Measurements from ENCODE around the gene TMEM208.

The TMEM208 gene

DNA sequence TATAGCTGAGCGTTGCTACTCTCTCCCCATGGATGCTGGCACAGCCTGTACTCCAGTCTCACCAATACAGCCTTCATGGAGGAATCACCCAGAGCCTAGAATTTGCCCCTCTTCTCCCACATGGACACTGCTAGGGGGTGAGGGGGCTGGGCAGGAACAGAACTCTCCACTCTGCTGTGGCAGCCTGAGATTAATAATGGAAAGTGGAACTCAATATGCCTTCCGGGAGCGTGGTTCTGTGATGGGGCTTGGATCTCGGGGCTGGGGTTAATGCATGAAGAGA lies 23.1 kb downstream of the TMEM208 start:
- DNase-seq (ENCODE audit: low spot score), result no peak

DNA sequence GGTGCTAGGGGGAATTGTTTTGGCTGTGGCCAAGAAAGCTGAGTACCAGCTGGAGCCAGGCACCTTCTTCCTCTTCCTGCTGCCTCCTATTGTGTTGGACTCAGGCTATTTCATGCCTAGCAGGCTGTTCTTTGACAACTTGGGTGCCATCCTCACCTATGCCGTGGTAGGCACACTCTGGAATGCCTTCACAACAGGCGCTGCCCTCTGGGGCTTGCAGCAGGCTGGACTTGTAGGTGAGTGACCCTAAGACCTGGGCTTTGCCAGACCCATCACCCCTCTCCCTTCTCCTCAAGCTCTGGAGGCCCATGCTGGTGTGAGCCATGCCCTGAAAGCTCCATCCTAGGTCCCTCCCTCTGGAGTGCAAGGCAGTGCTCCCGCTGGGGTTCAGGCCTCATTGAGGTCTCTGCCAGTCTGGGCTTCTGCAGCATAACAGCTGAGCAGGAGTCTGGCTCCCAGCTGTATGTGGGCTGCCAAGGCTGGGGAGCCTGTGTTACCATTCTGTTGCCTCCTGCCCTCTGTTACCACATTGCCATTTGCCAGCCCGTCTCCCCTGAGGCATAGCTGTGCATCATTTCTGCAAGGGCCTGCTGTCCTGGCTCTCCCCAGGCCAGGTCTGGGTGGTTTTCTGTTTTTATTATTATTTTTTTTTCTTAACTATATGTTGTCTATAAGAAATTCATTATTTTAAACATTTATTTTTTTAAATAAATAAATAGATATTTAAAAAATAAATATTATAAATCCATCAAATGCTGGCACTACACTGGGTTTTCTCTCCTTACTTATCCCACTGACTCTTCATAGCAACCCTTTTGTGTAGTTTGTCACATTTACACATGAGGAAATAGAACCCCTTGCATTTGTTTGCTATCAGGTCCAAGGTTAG lies 25.9 kb downstream of the TMEM208 start:
- no peak for DNase-seq (ENCODE audit: low spot score)

DNA sequence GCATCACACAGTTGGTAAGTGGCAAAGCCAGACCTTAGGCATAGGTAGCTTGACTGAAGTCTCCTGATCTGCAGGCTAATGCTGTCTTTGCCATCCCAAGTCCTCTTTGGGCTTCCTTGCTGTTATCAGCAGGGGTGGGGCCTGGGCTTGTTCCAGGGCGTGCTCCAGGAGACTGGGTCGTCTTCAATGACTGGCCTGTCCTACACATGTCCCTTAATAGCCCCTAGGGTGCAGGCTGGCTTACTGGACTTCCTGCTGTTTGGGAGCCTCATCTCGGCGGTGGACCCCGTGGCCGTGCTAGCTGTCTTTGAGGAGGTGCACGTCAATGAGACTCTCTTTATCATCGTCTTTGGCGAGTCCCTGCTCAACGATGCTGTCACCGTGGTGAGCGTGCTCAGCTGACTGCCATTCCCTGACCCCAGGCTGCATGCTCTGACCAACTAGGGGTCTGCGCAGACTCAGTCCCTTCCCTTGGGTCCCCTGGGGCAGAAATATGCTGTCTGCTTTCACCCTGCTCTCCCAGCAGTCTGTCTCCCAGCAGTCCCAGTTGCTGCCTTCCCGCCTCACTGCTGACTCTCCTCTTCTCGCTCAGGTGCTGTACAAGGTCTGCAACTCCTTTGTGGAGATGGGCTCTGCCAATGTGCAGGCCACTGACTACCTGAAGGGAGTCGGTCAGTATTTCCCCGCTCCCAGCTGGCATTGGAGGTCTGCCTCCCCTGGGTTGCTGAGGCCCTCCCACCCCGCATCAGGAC lies 28.0 kb downstream of the TMEM208 start:
- no peak for DNase-seq (ENCODE audit: low spot score)

DNA sequence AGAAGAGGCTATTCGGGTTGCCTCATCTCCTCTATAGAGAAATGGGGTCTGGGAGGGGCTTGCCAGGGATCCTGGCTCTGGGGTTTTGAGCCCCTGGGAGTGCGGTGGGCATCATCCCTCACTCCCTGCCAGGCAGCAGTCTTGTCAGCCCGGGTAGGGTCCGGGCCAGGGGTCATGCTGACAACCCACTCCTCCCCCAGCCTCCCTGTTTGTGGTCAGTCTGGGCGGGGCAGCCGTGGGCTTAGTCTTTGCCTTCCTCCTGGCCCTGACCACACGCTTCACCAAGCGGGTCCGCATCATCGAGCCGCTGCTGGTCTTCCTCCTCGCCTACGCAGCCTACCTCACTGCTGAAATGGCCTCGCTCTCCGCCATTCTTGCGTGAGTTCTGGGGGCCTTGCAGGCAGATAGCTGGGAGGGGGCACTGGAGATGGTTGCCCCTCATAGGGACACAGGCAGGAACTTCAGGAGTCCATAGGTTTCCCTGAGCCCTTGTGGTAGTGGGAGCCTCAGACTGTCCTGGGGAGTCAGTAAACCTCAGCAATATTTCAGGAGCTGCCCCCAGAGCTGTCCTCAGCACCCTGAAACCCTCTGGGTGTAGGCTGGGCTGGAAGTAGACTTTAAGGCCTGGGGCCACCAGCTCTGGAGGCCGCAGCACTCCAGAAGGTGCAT lies 28.8 kb downstream of the TMEM208 start:
- DNase-seq (ENCODE audit: low spot score), result no peak

DNA sequence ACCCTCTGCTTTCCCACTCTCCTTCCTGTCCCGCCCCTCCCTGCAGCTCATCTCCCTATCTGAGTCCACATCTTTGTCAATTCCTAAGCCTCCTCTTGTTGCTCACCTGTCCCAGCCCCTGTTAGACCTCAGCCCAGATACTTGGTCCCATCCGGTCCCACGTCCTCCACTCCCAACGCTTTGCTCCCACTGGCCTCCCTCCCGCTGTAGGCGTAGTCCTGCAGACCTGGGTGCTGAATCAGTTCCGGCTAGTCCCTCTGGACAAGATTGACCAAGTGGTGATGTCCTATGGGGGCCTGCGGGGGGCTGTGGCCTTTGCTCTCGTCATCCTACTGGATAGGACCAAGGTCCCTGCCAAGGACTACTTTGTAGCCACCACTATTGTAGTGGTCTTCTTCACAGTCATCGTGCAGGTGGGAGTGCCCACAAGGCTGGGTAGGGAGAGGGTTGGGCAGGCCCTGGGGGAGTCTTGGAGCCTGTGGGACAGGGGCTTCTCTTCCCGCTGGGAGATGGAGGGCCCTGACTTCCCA lies 29.8 kb downstream of the TMEM208 start:
- no peak for DNase-seq (ENCODE audit: low spot score)

DNA sequence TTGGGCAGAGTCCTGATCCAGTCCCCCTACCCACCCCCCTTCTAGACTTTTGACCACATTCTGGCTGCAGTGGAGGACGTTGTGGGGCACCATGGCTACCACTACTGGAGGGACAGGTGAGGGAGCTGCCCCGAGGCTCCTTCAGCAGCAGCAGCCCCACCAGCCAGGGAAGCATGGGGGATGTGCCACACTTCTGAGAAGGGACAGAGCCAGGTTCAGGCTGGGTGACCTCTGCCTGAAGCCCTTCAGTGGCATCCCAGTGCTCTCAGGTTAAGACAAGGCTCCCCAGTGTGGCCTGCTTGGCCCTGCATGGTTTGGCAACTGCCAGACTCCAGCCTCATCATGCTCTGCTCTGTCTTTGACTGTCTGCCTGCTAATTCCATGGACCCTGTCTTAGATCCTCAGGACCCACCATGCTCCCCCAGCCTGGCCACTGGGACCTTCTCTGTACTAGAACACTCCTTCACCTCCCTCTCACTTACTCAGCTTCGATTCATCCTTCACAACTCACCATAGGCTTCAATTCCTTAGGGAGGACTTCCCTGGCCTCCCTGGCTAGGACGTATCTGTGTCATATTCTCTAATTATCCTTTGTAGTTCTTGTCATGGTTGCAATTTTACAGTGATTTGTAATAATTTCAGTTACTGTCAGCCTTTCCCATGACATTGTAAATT lies 30.7 kb downstream of the TMEM208 start:
- DNase-seq (ENCODE audit: low spot score), result no peak

DNA sequence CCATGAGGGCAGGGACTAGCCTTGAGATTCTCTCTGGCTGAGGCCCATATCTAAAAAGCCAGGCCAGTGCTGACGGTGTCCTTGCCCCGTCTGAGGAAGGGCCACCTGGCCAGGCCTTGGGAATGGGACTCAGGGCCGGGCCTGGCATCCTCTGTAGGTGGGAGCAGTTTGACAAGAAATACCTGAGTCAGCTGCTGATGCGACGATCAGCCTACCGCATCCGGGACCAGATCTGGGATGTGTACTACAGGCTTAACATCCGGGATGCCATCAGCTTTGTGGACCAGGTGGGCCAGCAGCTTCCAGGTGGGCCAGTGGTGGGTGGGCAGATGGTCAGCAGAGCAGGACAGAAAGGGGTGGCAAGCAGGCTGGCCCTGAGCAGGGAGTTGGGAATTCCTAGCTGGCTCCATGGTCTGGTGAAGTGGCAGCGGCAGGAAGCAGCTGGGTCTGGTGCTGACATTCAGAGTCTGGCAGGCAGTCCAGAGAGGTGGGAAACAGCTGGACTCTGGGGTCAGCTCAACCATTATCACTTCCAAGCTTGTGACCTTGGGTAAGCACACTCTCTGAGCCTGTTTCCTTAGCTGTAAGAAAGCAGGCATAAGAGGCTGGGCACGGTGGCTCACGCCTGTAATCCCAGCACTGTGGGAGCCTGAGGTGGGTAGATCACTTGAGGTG lies 31.4 kb downstream of the TMEM208 start:
- no peak for DNase-seq (ENCODE audit: low spot score)

DNA sequence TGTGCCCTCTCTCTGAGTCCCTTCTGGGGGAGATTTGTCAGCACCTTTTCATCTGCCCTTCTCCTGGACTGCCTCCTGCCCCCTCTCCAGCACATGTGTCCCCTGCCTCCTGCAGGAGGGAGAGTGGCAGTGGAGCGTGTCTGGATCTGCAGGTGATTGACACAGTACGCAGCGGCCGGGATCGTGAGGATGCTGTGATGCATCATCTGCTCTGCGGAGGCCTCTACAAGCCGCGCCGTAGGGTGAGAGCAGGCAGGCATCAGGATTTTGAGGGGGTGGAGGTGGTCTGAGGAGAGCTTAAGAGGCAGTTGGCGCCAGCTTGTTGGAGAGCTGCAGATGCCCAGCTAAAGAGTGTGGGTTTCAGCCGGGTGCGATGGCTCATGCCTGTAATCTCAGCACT lies 32.8 kb downstream of the TMEM208 start:
- no peak for DNase-seq (ENCODE audit: low spot score)

DNA sequence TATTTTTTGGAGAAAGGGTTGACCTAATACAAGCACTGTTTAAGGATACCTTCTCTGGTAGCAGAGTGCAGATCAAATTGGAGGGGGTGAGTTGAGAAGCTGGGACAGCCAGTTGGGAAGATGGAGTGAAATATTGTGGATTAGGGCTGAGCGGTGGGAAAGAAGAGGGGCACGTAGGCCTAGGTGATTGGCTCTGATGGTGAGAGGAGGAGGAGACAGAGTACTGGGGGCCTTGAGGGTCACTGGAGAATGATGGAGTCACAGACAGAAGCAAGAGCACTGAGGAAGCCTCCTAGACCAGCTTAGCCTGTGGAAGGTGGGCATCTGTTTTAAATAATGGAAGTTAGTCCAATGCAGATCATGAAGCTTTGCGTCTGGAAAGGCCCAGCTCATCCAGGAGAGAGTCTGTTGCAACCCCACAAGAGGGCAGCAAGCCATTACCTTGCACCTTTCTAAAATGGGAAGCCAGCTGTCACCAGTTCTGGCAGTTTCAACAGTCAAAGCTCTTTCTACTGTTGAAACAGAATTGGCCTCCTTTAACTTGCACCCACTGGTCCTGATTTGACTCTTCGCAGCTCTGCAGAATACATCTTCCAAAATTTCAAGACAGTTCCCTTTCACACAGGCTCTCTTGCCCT lies 33.6 kb downstream of the TMEM208 start:
- DNase-seq (ENCODE audit: low spot score), result no peak

DNA sequence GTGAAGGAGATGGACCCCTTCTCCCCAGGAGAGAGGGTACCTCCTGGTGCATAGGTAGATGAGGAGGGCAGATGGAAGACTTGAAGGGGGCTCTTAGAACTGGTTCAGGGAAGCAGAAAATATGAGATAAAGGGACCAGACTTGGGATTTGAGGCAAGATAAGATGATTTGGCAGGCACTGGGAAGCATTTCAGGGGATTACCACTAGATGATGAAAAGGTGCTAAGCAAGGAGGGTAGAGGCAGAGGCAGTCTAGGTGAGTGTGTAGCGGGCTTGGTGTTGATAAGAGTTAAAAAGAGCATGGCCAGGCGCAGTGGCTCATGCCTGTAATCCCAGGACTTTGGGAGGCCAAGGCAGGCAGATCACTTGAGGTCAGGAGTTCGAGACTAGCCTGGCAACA lies 36.3 kb downstream of the TMEM208 start:
- no peak for DNase-seq (ENCODE audit: low spot score)

DNA sequence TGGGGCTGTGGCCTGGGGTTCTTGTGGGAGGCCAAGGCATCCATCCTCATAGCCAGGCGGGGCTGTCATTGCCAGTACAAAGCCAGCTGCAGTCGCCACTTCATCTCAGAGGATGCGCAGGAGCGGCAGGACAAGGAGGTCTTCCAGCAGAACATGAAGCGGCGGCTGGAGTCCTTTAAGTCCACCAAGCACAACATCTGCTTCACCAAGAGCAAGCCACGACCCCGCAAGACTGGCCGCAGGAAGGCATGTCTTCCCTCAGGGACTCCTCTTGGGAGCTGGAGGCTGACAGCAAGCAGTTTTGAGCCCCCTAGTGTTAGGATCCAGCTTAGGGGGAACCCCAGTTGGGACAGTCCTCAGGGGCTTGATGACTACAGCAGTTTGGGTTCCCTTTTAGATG lies 37.3 kb downstream of the TMEM208 start:
- no peak for DNase-seq (ENCODE audit: low spot score)

DNA sequence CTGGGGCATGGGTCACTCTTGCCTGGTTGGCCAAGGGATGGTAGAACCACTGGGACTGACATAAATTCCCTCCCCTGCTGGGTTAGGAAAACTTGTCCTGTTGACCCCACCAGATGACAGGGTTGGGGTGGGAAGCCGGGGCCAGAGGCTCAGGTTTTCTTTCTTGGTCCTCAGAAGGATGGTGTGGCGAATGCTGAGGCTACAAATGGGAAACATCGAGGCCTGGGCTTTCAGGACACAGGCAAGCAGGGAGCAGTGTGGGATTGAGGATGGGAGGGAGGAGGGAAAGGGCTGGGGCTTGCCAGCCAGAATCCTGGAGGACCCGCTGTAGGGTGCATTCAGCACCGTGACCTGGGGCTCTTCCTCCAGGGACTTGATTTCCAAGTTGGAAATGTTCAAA lies 37.9 kb downstream of the TMEM208 start:
- no peak for DNase-seq (ENCODE audit: low spot score)

DNA sequence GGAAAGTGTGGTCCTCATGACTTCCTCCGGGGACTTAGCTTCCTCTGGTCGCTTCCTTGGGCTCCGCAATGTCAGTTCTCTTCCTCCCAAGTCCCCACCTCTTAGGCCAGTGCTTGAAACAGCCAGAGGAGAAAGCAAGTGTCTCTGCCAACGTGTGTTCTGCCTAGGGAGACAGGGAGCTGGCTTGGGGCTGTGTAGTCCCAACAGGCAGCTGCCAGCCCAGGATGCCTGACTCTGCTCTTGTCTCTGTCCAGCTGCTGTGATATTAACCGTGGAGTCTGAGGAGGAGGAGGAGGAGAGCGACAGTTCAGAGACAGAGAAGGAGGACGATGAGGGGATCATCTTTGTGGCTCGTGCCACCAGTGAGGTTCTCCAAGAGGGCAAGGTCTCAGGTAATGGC lies 38.9 kb downstream of the TMEM208 start:
- DNase-seq (ENCODE audit: low spot score), result no peak

DNA sequence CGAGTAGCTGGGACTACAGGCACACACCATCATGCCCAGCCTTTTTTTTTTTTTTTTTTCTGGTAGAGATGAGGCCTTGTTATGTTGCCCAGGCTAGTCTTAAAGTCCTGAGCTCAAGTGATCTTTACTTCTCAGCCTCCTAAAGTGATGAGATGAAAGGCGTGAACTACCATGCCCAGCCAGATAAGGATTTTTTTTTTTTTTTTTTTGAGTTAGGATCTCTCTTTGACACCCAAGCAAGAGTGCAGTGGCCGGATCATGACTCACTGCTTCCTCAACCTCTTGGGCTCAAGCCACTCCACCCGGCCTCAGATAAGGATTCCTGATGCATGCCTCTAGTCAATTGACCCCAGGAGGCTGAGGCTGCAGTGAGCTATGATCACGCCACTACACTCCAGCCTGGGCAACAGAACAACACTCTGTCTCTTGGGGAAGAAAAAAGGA lies 41.2 kb downstream of the TMEM208 start:
- no peak for DNase-seq (ENCODE audit: low spot score)

DNA sequence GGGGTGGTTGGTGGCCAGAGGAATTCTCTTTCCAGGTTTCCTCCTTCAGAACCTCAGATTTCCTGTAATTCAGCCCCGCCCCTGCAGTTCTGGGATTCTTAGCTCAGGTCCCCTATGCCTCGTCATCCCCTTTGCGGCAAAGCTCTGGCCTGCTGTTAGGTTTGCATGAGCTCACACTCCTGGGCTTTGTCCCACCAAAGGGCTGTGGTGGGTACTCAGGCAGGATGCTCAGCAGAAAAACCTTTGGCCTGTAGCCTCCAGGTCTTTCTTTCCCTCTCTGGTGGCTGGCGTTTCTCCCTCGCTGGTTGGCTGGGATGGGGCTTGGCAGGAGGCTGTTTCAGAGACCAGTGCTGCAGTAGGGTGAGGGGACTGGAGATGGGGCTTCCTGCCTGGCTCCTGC lies 42.8 kb downstream of the TMEM208 start:
- DNase-seq (ENCODE audit: low spot score), result no peak

DNA sequence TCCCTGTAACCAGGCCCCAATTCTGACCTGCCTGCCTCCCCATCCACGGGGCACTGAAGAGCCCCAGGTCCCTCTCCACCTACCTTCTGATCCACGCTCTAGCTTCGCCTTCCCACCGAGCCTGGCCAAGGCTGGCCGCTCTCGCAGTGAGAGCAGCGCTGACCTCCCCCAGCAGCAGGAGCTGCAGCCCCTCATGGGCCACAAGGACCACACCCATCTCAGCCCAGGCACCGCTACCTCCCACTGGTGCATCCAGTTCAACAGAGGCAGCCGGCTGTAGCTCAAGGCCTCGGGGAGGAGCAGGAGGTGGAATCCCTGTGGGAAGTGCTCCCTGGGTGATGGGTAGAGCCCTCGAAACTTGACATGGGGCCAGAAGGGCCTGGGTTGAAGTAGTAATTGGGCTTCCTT lies 44.0 kb downstream of the TMEM208 start:
- no peak for DNase-seq (ENCODE audit: low spot score)

DNA sequence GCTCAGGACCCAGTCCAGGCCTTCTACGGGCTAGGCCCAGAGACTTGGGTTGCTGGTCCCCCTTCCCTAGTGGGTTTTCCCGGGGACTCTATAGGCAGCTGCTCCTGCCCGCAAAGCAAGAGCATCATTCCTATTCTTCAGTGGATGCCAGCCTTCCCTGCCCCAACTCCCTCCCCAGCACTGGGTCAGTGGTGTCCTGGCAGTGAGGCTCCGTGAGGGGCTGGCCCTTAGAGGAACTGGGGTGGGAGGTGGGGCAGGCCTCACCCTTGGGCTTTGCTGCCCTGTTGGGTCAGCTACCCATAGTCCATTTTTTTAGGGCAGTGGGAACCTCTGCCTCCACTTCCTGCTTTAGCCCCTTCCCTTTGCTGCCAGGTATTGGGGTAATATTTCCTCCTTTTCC lies 44.5 kb downstream of the TMEM208 start:
- DNase-seq (ENCODE audit: low spot score), result no peak

DNA sequence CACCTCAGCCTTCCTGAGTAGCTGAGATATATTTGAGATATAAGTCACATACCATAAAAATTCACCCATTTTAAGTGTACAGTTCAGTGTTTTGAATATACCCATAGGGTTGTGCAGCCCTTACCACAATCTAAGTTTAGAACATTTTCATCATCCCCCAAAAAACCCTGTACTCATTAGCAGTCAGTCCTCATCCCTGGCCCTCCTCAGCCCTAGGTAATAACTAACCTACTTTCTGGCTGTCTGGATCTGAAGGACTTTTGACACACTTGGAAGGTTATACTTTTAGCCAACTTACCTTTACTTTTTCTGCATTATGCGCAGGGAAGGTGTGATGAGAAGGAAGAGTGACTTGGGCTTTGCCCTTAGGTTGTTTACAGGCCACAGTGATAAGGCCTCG lies 48.4 kb downstream of the TMEM208 start:
- no peak for DNase-seq (ENCODE audit: low spot score)

DNA sequence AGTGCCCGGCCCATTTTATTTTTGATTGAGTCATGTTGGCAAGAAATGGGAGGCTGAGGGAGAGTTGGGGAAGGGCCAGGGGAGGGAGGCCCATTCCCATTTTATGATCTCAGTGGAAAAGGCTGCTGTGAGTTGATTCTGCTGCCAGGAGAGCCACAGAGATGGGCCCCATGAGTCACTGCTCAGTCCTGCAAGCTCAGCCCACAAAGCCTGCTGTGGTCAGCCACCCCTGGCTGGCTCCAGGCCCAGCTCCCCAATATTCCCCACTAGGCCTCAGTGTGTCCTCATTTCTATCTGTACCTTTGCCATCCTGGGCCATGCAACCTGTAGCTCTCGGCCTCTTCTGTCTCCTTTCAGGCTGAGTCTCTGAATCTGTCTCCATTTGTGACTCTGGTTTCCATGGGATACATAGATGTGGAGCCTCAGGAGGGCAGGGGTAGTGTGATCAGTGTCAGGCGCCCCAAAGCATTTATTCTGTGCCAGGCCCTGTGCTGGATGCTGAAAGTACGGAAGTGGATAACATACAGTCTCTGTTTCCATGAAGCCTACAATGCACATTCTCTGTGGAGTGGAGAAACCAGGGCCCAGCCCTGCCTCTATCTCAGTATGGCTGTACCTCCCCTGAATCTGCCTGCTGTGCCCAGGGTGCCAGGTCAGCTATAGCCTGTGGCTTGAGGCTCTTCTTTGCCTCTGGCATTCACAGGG lies 50.5 kb downstream of the TMEM208 start:
- no peak for DNase-seq (ENCODE audit: low spot score)

DNA sequence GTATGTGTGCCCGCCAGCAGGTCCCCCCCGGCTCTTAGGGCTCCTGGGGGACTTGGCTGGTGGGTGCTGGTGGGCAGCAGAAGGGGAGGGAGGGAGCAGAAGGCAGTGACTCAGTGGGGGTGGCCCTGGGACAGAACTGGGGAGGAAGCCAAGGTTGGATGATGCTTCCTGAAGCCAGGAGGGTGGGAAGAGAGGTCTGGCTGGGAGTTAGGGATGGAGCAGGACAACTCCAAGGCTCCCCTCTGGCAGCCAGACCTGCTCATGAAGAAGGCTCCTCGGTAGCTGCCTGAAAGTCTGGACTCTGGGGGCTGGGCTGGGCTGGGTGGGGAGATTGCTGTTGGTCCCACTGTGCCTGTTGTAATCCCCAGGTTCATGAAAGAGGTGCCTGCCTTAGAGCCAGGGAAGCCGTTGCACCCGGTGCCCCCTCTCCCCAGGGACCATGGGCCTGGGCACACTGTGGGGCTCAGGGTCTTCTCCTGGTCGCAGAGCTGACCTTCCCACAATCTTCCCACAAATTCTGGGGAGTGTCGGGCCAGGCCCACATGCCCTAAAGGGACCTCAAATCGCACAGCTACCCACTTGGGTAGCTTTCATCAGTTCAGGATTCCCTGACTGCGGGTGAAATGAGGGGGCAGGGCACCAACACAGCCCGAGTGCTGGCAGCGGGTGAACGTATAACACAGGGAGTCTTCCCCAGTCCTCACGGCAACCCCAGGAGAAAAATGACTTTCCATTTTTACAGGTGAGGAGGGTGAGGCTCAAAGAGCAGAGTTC lies 51.3 kb downstream of the TMEM208 start:
- DNase-seq (ENCODE audit: low spot score), result no peak
